ENCODE results near the gene ILDR2.

The ILDR2 gene

DNA sequence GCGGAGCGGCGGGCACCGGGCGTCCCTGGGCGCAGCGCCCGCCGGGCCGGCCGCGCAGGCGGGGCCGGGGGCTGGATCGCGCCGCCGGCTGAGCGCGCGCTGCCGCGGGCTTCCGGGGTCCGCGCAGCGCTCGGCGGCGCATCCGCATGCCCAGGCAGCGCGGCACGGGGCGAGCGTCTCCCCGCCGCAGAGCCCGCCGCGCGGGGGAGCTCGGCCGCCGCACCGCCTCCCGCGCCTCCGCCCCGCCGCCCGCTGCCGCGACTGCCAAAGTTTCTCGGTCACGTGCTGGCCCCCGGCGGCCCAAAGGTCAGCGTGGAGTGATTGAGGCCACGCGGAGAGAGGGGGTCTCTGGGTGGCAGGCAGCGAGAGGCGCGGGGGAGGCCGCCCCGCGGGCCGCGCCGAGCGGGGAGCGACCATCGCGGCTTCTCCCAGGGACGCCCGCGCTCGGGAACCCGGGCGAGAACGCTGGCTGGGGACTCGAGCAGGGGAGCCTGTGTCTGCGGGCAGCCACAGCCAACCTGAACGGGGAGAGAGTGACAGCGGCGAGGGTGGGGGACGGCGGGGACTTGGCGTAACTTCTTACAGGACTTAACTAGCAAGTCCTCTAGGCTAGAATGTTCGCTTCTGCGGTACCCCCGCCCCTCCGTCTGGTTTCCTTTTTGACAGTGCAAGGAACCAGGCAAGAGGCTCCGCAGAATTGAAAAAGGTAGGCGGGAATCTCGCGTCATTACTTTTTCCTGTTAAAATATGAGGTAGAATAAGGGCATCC, at the start of gene ILDR2:
ILDR2 (minus strand) TSS at position 180 of the 769 bp plus-strand sequence. CDS start 272 bp downstream, outside the sequence.
- TF ChIP-seq ZFP30 (CRISPR knock-in tag; IDR thresholded peaks at IDR 0.05) (no peak), TOX (CRISPR knock-in tag; IDR thresholded peaks at IDR 0.05; ENCODE audit: borderline replicate concordance) (no peak), RARB (CRISPR knock-in tag; IDR thresholded peaks at IDR 0.05) (no peak), OSR1 (CRISPR knock-in tag; IDR thresholded peaks at IDR 0.05) (no peak), ZNF565 (CRISPR knock-in tag; conservative IDR thresholded peaks at IDR 0.05; ENCODE audit: low read depth) (no peak), ESRRG (CRISPR knock-in tag; IDR thresholded peaks at IDR 0.05) (no peak), ZFP3 (CRISPR knock-in tag; IDR thresholded peaks at IDR 0.05) (no peak), SNAI2 (CRISPR knock-in tag; IDR thresholded peaks at IDR 0.05) (no peak), CSRNP3 (CRISPR knock-in tag; IDR thresholded peaks at IDR 0.05) (no peak), ISL1 (CRISPR knock-in tag; IDR thresholded peaks at IDR 0.05) (no peak), ARNTL (CRISPR knock-in tag; IDR thresholded peaks at IDR 0.05; ENCODE audit: borderline replicate concordance, low read depth) (no peak), ZNF8 (CRISPR knock-in tag; IDR thresholded peaks at IDR 0.05) (no peak), CSDC2 (CRISPR knock-in tag; IDR thresholded peaks at IDR 0.05) (no peak), GLIS3 (CRISPR knock-in tag; IDR thresholded peaks at IDR 0.05) (no peak), ZNF70 (CRISPR knock-in tag; IDR thresholded peaks at IDR 0.05) (no peak), POU6F1 (CRISPR knock-in tag; IDR thresholded peaks at IDR 0.05; ENCODE audit: borderline replicate concordance, low read depth) (no peak), CREB5 (CRISPR knock-in tag; IDR thresholded peaks at IDR 0.05; ENCODE audit: low read depth) (no peak), PPARA (CRISPR knock-in tag; IDR thresholded peaks at IDR 0.05; ENCODE audit: borderline replicate concordance) (no peak)
- TF ChIP-seq, protein P1, sequence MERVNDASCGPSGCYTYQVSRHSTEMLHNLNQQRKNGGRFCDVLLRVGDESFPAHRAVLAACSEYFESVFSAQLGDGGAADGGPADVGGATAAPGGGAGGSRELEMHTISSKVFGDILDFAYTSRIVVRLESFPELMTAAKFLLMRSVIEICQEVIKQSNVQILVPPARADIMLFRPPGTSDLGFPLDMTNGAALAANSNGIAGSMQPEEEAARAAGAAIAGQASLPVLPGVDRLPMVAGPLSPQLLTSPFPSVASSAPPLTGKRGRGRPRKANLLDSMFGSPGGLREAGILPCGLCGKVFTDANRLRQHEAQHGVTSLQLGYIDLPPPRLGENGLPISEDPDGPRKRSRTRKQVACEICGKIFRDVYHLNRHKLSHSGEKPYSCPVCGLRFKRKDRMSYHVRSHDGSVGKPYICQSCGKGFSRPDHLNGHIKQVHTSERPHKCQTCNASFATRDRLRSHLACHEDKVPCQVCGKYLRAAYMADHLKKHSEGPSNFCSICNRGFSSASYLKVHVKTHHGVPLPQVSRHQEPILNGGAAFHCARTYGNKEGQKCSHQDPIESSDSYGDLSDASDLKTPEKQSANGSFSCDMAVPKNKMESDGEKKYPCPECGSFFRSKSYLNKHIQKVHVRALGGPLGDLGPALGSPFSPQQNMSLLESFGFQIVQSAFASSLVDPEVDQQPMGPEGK (CRISPR knock-in tag; IDR thresholded peaks at IDR 0.05; ENCODE audit: borderline replicate concordance), result no peak
- TF ChIP-seq, protein P2, sequence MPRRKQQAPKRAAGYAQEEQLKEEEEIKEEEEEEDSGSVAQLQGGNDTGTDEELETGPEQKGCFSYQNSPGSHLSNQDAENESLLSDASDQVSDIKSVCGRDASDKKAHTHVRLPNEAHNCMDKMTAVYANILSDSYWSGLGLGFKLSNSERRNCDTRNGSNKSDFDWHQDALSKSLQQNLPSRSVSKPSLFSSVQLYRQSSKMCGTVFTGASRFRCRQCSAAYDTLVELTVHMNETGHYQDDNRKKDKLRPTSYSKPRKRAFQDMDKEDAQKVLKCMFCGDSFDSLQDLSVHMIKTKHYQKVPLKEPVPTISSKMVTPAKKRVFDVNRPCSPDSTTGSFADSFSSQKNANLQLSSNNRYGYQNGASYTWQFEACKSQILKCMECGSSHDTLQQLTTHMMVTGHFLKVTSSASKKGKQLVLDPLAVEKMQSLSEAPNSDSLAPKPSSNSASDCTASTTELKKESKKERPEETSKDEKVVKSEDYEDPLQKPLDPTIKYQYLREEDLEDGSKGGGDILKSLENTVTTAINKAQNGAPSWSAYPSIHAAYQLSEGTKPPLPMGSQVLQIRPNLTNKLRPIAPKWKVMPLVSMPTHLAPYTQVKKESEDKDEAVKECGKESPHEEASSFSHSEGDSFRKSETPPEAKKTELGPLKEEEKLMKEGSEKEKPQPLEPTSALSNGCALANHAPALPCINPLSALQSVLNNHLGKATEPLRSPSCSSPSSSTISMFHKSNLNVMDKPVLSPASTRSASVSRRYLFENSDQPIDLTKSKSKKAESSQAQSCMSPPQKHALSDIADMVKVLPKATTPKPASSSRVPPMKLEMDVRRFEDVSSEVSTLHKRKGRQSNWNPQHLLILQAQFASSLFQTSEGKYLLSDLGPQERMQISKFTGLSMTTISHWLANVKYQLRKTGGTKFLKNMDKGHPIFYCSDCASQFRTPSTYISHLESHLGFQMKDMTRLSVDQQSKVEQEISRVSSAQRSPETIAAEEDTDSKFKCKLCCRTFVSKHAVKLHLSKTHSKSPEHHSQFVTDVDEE (CRISPR knock-in tag; IDR thresholded peaks at IDR 0.05), result no peak
- ATAC-seq, result peak; percentile 71

DNA sequence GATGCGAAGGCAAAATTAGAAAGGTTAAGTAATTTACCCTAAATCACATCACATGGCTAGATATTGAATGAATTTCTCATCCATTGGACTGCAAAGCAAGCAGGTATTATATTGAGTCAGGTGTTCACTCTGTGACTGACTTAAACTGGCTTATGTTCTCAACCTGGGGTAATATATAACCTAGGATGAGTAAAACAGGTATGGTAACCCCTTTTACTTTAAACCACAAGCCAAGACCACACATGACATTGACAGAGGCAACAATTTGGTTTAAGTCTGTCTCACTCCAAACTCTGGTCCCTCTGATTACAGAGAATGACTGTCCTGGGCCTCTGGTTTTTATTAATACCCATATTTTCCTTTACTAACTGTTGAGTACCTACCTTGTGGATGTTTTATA, 47.0 kb upstream of the ILDR2 start:
- TF ChIP-seq TOX (CRISPR knock-in tag; IDR thresholded peaks at IDR 0.05; ENCODE audit: borderline replicate concordance), result no peak
- TF ChIP-seq SNAI2 (CRISPR knock-in tag; IDR thresholded peaks at IDR 0.05), result no peak
- TF ChIP-seq ESRRG (CRISPR knock-in tag; IDR thresholded peaks at IDR 0.05), result no peak
- no peak for TF ChIP-seq BACH2 (CRISPR knock-in tag; IDR thresholded peaks at IDR 0.05; ENCODE audit: borderline replicate concordance)
- TF ChIP-seq ARNTL (CRISPR knock-in tag; IDR thresholded peaks at IDR 0.05; ENCODE audit: borderline replicate concordance, low read depth), result no peak
- no peak for TF ChIP-seq TCF4 (CRISPR knock-in tag; IDR thresholded peaks at IDR 0.05; ENCODE audit: borderline replicate concordance)
- no peak for TF ChIP-seq ZC3H10 (CRISPR knock-in tag; IDR thresholded peaks at IDR 0.05)
- TF ChIP-seq GLIS3 (CRISPR knock-in tag; IDR thresholded peaks at IDR 0.05), result no peak
- TF ChIP-seq OSR1 (CRISPR knock-in tag; IDR thresholded peaks at IDR 0.05), result no peak
- TF ChIP-seq ZFP3 (CRISPR knock-in tag; IDR thresholded peaks at IDR 0.05), result no peak
- TF ChIP-seq ZNF8 (CRISPR knock-in tag; IDR thresholded peaks at IDR 0.05), result no peak
- TF ChIP-seq CSDC2 (CRISPR knock-in tag; IDR thresholded peaks at IDR 0.05), result no peak
- TF ChIP-seq ZNF70 (CRISPR knock-in tag; IDR thresholded peaks at IDR 0.05), result no peak
- TF ChIP-seq, protein P2 (CRISPR knock-in tag; IDR thresholded peaks at IDR 0.05), result no peak
- no peak for TF ChIP-seq POU6F1 (CRISPR knock-in tag; IDR thresholded peaks at IDR 0.05; ENCODE audit: borderline replicate concordance, low read depth)
- TF ChIP-seq ZNF565 (CRISPR knock-in tag; conservative IDR thresholded peaks at IDR 0.05; ENCODE audit: low read depth), result no peak
- no peak for TF ChIP-seq RARB (CRISPR knock-in tag; IDR thresholded peaks at IDR 0.05)
- no peak for ATAC-seq
